Activated T-helper 2 cell treated with anti-CD3 and anti-CD28 coated beads, Interferon-gamma antibody, Interleukin-2, Interleukin-4, amounts not matched to agents 10 μg/mL and 5 μg/mL and 100 μg/mL, durations not matched to agents 14 hours and 24 hours and 36 hours (primary cell): ENCODE results near the gene MRPL57. TPM values are rescaled to one million over a fixed set of nuclear protein-coding genes. Genes with fewer than 3 reads are reported as not detected.
"Not testable (repeated sequence)": the region's sequence is repeated elsewhere in the genome, so short reads cannot be mapped to it uniquely, and the experiment has no call there.

Experiments used
- DNase-seq: peaks from one replicate; pipeline ENCODE4 v3.0.0; 2021; ENCODE audit warnings: low spot score
- H3K27ac Mint-ChIP-seq: one replicate; pipeline ENCODE4 v1.8.0; 2021; ENCODE audit warnings: mixed read lengths
- H3K27me3 Mint-ChIP-seq: one replicate; pipeline ENCODE4 v1.8.0; 2021; ENCODE audit warnings: low read depth, mixed read lengths
- H3K36me3 Mint-ChIP-seq: one replicate; pipeline ENCODE4 v1.8.0; 2021; ENCODE audit warnings: low read depth, mixed read lengths
- H3K4me1 Mint-ChIP-seq: one replicate; pipeline ENCODE4 v1.8.0; 2021; ENCODE audit warnings: low read depth, mixed read lengths
- H3K4me3 Mint-ChIP-seq: one replicate; pipeline ENCODE4 v1.8.0; 2021; ENCODE audit warnings: low read depth, mild to moderate bottlenecking, moderate library complexity, mixed read lengths
- H3K9me3 Mint-ChIP-seq: one replicate; pipeline ENCODE4 v1.8.0; 2021; ENCODE audit warnings: mixed read lengths
- intact Hi-C: fragments of 100-400 bp; cut with micrococcal nuclease; formaldehyde crosslinking; loops from one replicate; pipeline ENCODE4 v1.15.1; 2023
- total RNA-seq: library from RNA; stranded (reverse); gene quantifications from 2 replicates; pipeline ENCODE4 v1.2.3, GENCODE V29; 2022

Gene MRPL57
- 28.5 and 28.9 TPM in 2 replicates for total RNA-seq

- intact Hi-C loops = loop anchor here (1.0 to 10.0 kb wide), 4 partner anchors 116 to 428 kb away; partner anchors contain the start of genes LATS2, MICU2 and ZDHHC20
- Mint-ChIP-seq H3K4me3 (peak within 1 kb of the TSS; percentile 97), H3K27me3 (no peaks in the 10 kb centered on the region), H3K4me1 (peaks cover 17% of the 10 kb centered on the region), H3K9me3 (no peaks in the 10 kb centered on the region), H3K27ac (peak within 1 kb of the TSS; percentile 95), H3K36me3 (peaks cover 28% of the 10 kb centered on the region)
- DNase-seq = peak; percentile 94
These were observed at the start of gene MRPL57, which contains the start of gene SKA3 for GRCh38 chr13:21176215-21176981. Gene MRPL57 (plus strand): TSS chr13:21176658. CDS start chr13:21176917, 259 bp downstream. Gene SKA3 (minus strand): TSS chr13:21176552. CDS start chr13:21176477, 75 bp downstream.

GRCh38 chr13:21130116-21130515 lies 46.3 kb upstream of the MRPL57 start:
- Mint-ChIP-seq H3K27me3 (peaks cover 11% of the 10 kb centered on the region), H3K9me3 (no peaks in the 10 kb centered on the region), H3K4me3 (no peak overlapping the region), H3K4me1 (no peaks in the 10 kb centered on the region), H3K36me3 (no peaks in the 10 kb centered on the region), H3K27ac (no peak overlapping the region)
- DNase-seq = no peak
- intact Hi-C loops = no loop called here

- intact Hi-C loops = loop anchor here (2.0 kb wide), 1 partner anchor 190 kb away; no protein-coding TSS in a partner anchor
These were observed 43.4 kb upstream of the MRPL57 start for GRCh38 chr13:21133077-21133476.

GRCh38 chr13:21134475-21134874 lies 42.0 kb upstream of the MRPL57 start:
- H3K27me3 Mint-ChIP-seq = peaks cover 18% of the 10 kb centered on the region
- H3K9me3 Mint-ChIP-seq = no peaks in the 10 kb centered on the region
- no peaks in the 10 kb centered on the region for H3K36me3 Mint-ChIP-seq
- intact Hi-C loops = no loop called here
- no peak for DNase-seq
- H3K4me3 Mint-ChIP-seq = no peak overlapping the region
- peaks cover 1% of the 10 kb centered on the region for H3K4me1 Mint-ChIP-seq
- H3K27ac Mint-ChIP-seq = no peak overlapping the region

More at GRCh38 chr13:21133077-21133476, 43.4 kb upstream of the MRPL57 start:
- H3K4me1 Mint-ChIP-seq = no peaks in the 10 kb centered on the region
- H3K9me3 Mint-ChIP-seq = no peaks in the 10 kb centered on the region
- no peaks in the 10 kb centered on the region for H3K36me3 Mint-ChIP-seq
- H3K27ac Mint-ChIP-seq = no peak overlapping the region
- DNase-seq = no peak
- H3K4me3 Mint-ChIP-seq = no peak overlapping the region
- peaks cover 18% of the 10 kb centered on the region for H3K27me3 Mint-ChIP-seq

GRCh38 chr13:21135833-21136232 lies 40.6 kb upstream of the MRPL57 start:
- H3K27ac Mint-ChIP-seq, DNase-seq, H3K9me3 Mint-ChIP-seq, H3K36me3 Mint-ChIP-seq, intact Hi-C loops, H3K4me1 Mint-ChIP-seq, H3K4me3 Mint-ChIP-seq: not testable (repeated sequence)
- H3K27me3 Mint-ChIP-seq = peaks cover 14% of the 10 kb centered on the region

- H3K4me3 Mint-ChIP-seq = no peak overlapping the region
- H3K9me3 Mint-ChIP-seq = no peaks in the 10 kb centered on the region
- peaks cover 8% of the 10 kb centered on the region for H3K4me1 Mint-ChIP-seq
- peaks cover 14% of the 10 kb centered on the region for H3K27me3 Mint-ChIP-seq
- H3K27ac Mint-ChIP-seq = no peak overlapping the region
- intact Hi-C loops = no loop called here
- peaks cover 12% of the 10 kb centered on the region for H3K36me3 Mint-ChIP-seq
- no peak for DNase-seq
These were observed 38.8 kb upstream of the MRPL57 start for GRCh38 chr13:21137696-21138095.

- H3K4me3 Mint-ChIP-seq = peak overlapping the region; percentile 51
- no peak overlapping the region for H3K27ac Mint-ChIP-seq
- DNase-seq = no peak
- intact Hi-C loops = no loop called here
- H3K36me3 Mint-ChIP-seq = peaks cover 20% of the 10 kb centered on the region
- peaks cover 12% of the 10 kb centered on the region for H3K4me1 Mint-ChIP-seq
- H3K9me3 Mint-ChIP-seq = no peaks in the 10 kb centered on the region
- H3K27me3 Mint-ChIP-seq = peaks cover 9% of the 10 kb centered on the region
These were observed 37.9 kb upstream of the MRPL57 start for GRCh38 chr13:21138561-21138960.

- peaks cover 7% of the 10 kb centered on the region for H3K27me3 Mint-ChIP-seq
- DNase-seq = no peak
- intact Hi-C loops = no loop called here
- H3K27ac Mint-ChIP-seq = peak overlapping the region; percentile 96
- peaks cover 15% of the 10 kb centered on the region for H3K4me1 Mint-ChIP-seq
- H3K36me3 Mint-ChIP-seq = peaks cover 24% of the 10 kb centered on the region
- H3K9me3 Mint-ChIP-seq = no peaks in the 10 kb centered on the region
- peak overlapping the region; percentile 94 for H3K4me3 Mint-ChIP-seq
These were observed 37.1 kb upstream of the MRPL57 start for GRCh38 chr13:21139374-21139773.

GRCh38 chr13:21142766-21143165 lies 33.7 kb upstream of the MRPL57 start:
- DNase-seq = no peak
- H3K4me1 Mint-ChIP-seq = peaks cover 15% of the 10 kb centered on the region
- peak overlapping the region; percentile 70 for H3K4me3 Mint-ChIP-seq
- H3K36me3 Mint-ChIP-seq = peaks cover 49% of the 10 kb centered on the region
- no peaks in the 10 kb centered on the region for H3K9me3 Mint-ChIP-seq
- no peaks in the 10 kb centered on the region for H3K27me3 Mint-ChIP-seq
- peak overlapping the region; percentile 63 for H3K27ac Mint-ChIP-seq
- intact Hi-C loops = no loop called here

- peaks cover 43% of the 10 kb centered on the region for H3K36me3 Mint-ChIP-seq
- H3K4me1 Mint-ChIP-seq = peaks cover 12% of the 10 kb centered on the region
- no peak overlapping the region for H3K27ac Mint-ChIP-seq
- no peaks in the 10 kb centered on the region for H3K27me3 Mint-ChIP-seq
- DNase-seq = no peak
- intact Hi-C loops = no loop called here
- no peak overlapping the region for H3K4me3 Mint-ChIP-seq
- no peaks in the 10 kb centered on the region for H3K9me3 Mint-ChIP-seq
These were observed 28.6 kb upstream of the MRPL57 start for GRCh38 chr13:21147827-21148226.

- no peak overlapping the region for H3K4me3 Mint-ChIP-seq
- no peak overlapping the region for H3K27ac Mint-ChIP-seq
- H3K9me3 Mint-ChIP-seq = no peaks in the 10 kb centered on the region
- H3K4me1 Mint-ChIP-seq = peaks cover 12% of the 10 kb centered on the region
- no peak for DNase-seq
- intact Hi-C loops = no loop called here
- peaks cover 41% of the 10 kb centered on the region for H3K36me3 Mint-ChIP-seq
- no peaks in the 10 kb centered on the region for H3K27me3 Mint-ChIP-seq
These were observed 27.8 kb upstream of the MRPL57 start for GRCh38 chr13:21148557-21149258.

- no peak overlapping the region for H3K27ac Mint-ChIP-seq
- H3K36me3 Mint-ChIP-seq = peaks cover 45% of the 10 kb centered on the region
- H3K9me3 Mint-ChIP-seq = no peaks in the 10 kb centered on the region
- intact Hi-C loops = no loop called here
- no peaks in the 10 kb centered on the region for H3K27me3 Mint-ChIP-seq
- no peak for DNase-seq
- no peak overlapping the region for H3K4me3 Mint-ChIP-seq
- peaks cover 10% of the 10 kb centered on the region for H3K4me1 Mint-ChIP-seq
These were observed 26.9 kb upstream of the MRPL57 start for GRCh38 chr13:21149568-21149967.

GRCh38 chr13:21150013-21150412 lies 26.4 kb upstream of the MRPL57 start:
- DNase-seq = no peak
- intact Hi-C loops = no loop called here
- no peaks in the 10 kb centered on the region for H3K27me3 Mint-ChIP-seq
- H3K4me1 Mint-ChIP-seq = peaks cover 10% of the 10 kb centered on the region
- H3K4me3 Mint-ChIP-seq = no peak overlapping the region
- peaks cover 47% of the 10 kb centered on the region for H3K36me3 Mint-ChIP-seq
- H3K9me3 Mint-ChIP-seq = no peaks in the 10 kb centered on the region
- no peak overlapping the region for H3K27ac Mint-ChIP-seq
